ENCODE results near the gene CDCA7. TPM values are rescaled to one million over a fixed set of nuclear protein-coding genes. Genes with fewer than 3 reads are reported as not detected.
"Not testable (repeated sequence)": the region's sequence is repeated elsewhere in the genome, so short reads cannot be mapped to it uniquely, and the experiment has no call there.

The CDCA7 gene
- total and polyA plus RNA-seq, 4 donors: 0.69 to 17.7 (median 1.9) TPM

GRCh38 chr2:173373290-173373689 lies 18.6 kb downstream of the CDCA7 start:
- WGBS, 2 donors: 85 to 88% methylated on average over 2 of the region's 2 CpGs
- Histone ChIP-seq H3K9ac (ENCODE audit: insufficient read depth in 1 of 2, low read length in 2 of 2) (no peak overlapping the region), H3K27ac (ENCODE audit: low read depth in 1 of 2, low read length in 1 of 2) (no peak overlapping the region), H3K36me3 (ENCODE audit: control insufficient read depth in 4 of 4, insufficient read depth in 4 of 4, low read length in 4 of 4) (no peaks in the 10 kb centered on the region), H3K27me3 (ENCODE audit: control insufficient read depth in 3 of 3, insufficient read depth in 3 of 3, low read length in 2 of 3) (no peaks in the 10 kb centered on the region), H3K4me1 (ENCODE audit: control insufficient read depth in 5 of 5, insufficient read depth in 5 of 5, low read length in 5 of 5) (no peaks in the 10 kb centered on the region), H3K4me3 (no peak overlapping the region), H3K9me3 (ENCODE audit: control insufficient read depth in 4 of 4, insufficient read depth in 3 of 4, low read length in 3 of 4) (no peaks in the 10 kb centered on the region)
- TF ChIP-seq CTCF (IDR thresholded peaks at IDR 0.05; ENCODE audit: control extremely low read depth, extremely low read depth): no peak
- DNase-seq (no peak), ATAC-seq (ENCODE audit: insufficient read depth, low FRiP score) (no peak)

GRCh38 chr2:173374634-173375033 lies 20.0 kb downstream of the CDCA7 start:
- Histone ChIP-seq H3K9ac (ENCODE audit: insufficient read depth in 1 of 2, low read length in 2 of 2) (no peak overlapping the region), H3K27ac (ENCODE audit: low read depth in 1 of 2, low read length in 1 of 2) (no peak overlapping the region), H3K4me1 (ENCODE audit: control insufficient read depth in 5 of 5, insufficient read depth in 5 of 5, low read length in 5 of 5) (no peaks in the 10 kb centered on the region), H3K36me3 (ENCODE audit: control insufficient read depth in 4 of 4, insufficient read depth in 4 of 4, low read length in 4 of 4) (no peaks in the 10 kb centered on the region), H3K9me3 (ENCODE audit: control insufficient read depth in 4 of 4, insufficient read depth in 3 of 4, low read length in 3 of 4) (no peaks in the 10 kb centered on the region), H3K27me3 (ENCODE audit: control insufficient read depth in 3 of 3, insufficient read depth in 3 of 3, low read length in 2 of 3) (no peaks in the 10 kb centered on the region), H3K4me3 (no peak overlapping the region)
- 91 to 97% methylated on average over 3 of the region's 3 CpGs for WGBS, 2 donors
- ATAC-seq (ENCODE audit: insufficient read depth, low FRiP score): no peak
- DNase-seq: no peak
- TF ChIP-seq CTCF (IDR thresholded peaks at IDR 0.05; ENCODE audit: control extremely low read depth, extremely low read depth): no peak

- not testable (repeated sequence) for H3K9ac ChIP-seq (ENCODE audit: insufficient read depth in 1 of 2, low read length in 2 of 2); H3K4me1 ChIP-seq (ENCODE audit: control insufficient read depth in 5 of 5, insufficient read depth in 5 of 5, low read length in 5 of 5); H3K27ac ChIP-seq (ENCODE audit: low read depth in 1 of 2, low read length in 1 of 2); H3K9me3 ChIP-seq (ENCODE audit: control insufficient read depth in 4 of 4, insufficient read depth in 3 of 4, low read length in 3 of 4); H3K4me3 ChIP-seq; H3K27me3 ChIP-seq (ENCODE audit: control insufficient read depth in 3 of 3, insufficient read depth in 3 of 3, low read length in 2 of 3); DNase-seq; ATAC-seq (ENCODE audit: insufficient read depth, low FRiP score); H3K36me3 ChIP-seq (ENCODE audit: control insufficient read depth in 4 of 4, insufficient read depth in 4 of 4, low read length in 4 of 4)
- 97 to 98% methylated on average over 4 of the region's 4 CpGs for WGBS, 2 donors
Measured at GRCh38 chr2:173385534-173385933, 30.9 kb downstream of the CDCA7 start.

GRCh38 chr2:173386021-173386737 lies 31.5 kb downstream of the CDCA7 start:
- DNase-seq (no peak), ATAC-seq (ENCODE audit: insufficient read depth, low FRiP score) (no peak)
- 88 to 93% methylated on average over 18 of the region's 18 CpGs for WGBS, 2 donors
- H3K9ac ChIP-seq (ENCODE audit: insufficient read depth in 1 of 2, low read length in 2 of 2): no peak overlapping the region
- TF ChIP-seq CTCF (IDR thresholded peaks at IDR 0.05; ENCODE audit: control extremely low read depth, extremely low read depth): no peak
- H3K27ac ChIP-seq (ENCODE audit: low read depth in 1 of 2, low read length in 1 of 2): no peak overlapping the region
- H3K4me1 ChIP-seq (ENCODE audit: control insufficient read depth in 5 of 5, insufficient read depth in 5 of 5, low read length in 5 of 5): peaks cover 0 to 3% (median 0%) of the 10 kb centered on the region in 5 donors
- H3K9me3 ChIP-seq (ENCODE audit: control insufficient read depth in 4 of 4, insufficient read depth in 3 of 4, low read length in 3 of 4): peaks cover 0 to 4% (median 0%) of the 10 kb centered on the region in 4 donors
- no peaks in the 10 kb centered on the region for H3K36me3 ChIP-seq (ENCODE audit: control insufficient read depth in 4 of 4, insufficient read depth in 4 of 4, low read length in 4 of 4)
- no peak overlapping the region for H3K4me3 ChIP-seq
- no peaks in the 10 kb centered on the region for H3K27me3 ChIP-seq (ENCODE audit: control insufficient read depth in 3 of 3, insufficient read depth in 3 of 3, low read length in 2 of 3)
